Stomach smooth muscle (tissue), 2 donors: ENCODE measurements around the gene PPP2R2C.

Experiments used
- H3K27ac ChIP-seq: one replicate; pipeline ENCODE4 v1.7.0; 2013; ENCODE audit warnings: mild to moderate bottlenecking, low read length, inconsistent platforms
- H3K27me3 ChIP-seq, 2 donors: one replicate each; pipeline ENCODE4 v1.7.0; 2013; ENCODE audit warnings: low read length in 2 of 2; ENCODE audit not compliant: insufficient read depth in 2 of 2, control insufficient read depth in 1 of 2
- H3K36me3 ChIP-seq, 2 donors: one replicate each; pipeline ENCODE4 v1.7.0; 2013; ENCODE audit warnings: low read length in 2 of 2; ENCODE audit not compliant: control insufficient read depth in 2 of 2, insufficient read depth in 2 of 2
- H3K4me1 ChIP-seq: one replicate; pipeline ENCODE4 v1.7.0; 2013; ENCODE audit warnings: low read length; ENCODE audit not compliant: control insufficient read depth, insufficient read depth
- H3K4me3 ChIP-seq, 2 donors: one replicate each; pipeline ENCODE4 v1.7.0; 2013; ENCODE audit warnings: low read length in 2 of 2
- H3K9ac ChIP-seq, 2 donors: one replicate each; pipeline ENCODE4 v1.7.0; 2013; ENCODE audit warnings: low read length in 2 of 2, mild to moderate bottlenecking in 1 of 2
- H3K9me3 ChIP-seq, 2 donors: one replicate each; pipeline ENCODE4 v1.7.0; 2013; ENCODE audit warnings: low read length in 2 of 2; ENCODE audit not compliant: control insufficient read depth in 2 of 2
- donor health status: healthy.
- donor health status: Pancreatic carcinoma.

The PPP2R2C gene

GRCh38 chr4:6335040-6335590 is 137.3 kb downstream of the PPP2R2C start:
- Histone ChIP-seq H3K9ac (no peak overlapping the region), H3K36me3 (no peaks in the 10 kb centered on the region), H3K27ac (no peak overlapping the region), H3K4me3 (no peak overlapping the region), H3K4me1 (no peaks in the 10 kb centered on the region), H3K27me3 (peaks cover 27 to 47% of the 10 kb centered on the region in 2 donors), H3K9me3 (peaks cover 0 to 2% of the 10 kb centered on the region in 2 donors)

GRCh38 chr4:6334203-6334887 is 138.1 kb downstream of the PPP2R2C start:
- no peak overlapping the region for H3K9ac ChIP-seq
- H3K4me3 ChIP-seq: no peak overlapping the region
- H3K36me3 ChIP-seq: no peaks in the 10 kb centered on the region
- H3K9me3 ChIP-seq: peaks cover 0 to 2% of the 10 kb centered on the region in 2 donors
- no peaks in the 10 kb centered on the region for H3K4me1 ChIP-seq
- H3K27me3 ChIP-seq: peaks cover 24 to 42% of the 10 kb centered on the region in 2 donors
- H3K27ac ChIP-seq: no peak overlapping the region

- H3K9me3 ChIP-seq: peaks cover 0 to 2% of the 10 kb centered on the region in 2 donors
- no peak overlapping the region for H3K27ac ChIP-seq
- peaks cover 16 to 37% of the 10 kb centered on the region in 2 donors for H3K27me3 ChIP-seq
- no peak overlapping the region for H3K9ac ChIP-seq
- H3K4me1 ChIP-seq: no peaks in the 10 kb centered on the region
- no peaks in the 10 kb centered on the region for H3K36me3 ChIP-seq
- no peak overlapping the region for H3K4me3 ChIP-seq
Observed at GRCh38 chr4:6333301-6334202, 138.9 kb downstream of the PPP2R2C start.

- no peaks in the 10 kb centered on the region for H3K4me1 ChIP-seq
- no peak overlapping the region for H3K4me3 ChIP-seq
- H3K36me3 ChIP-seq: no peaks in the 10 kb centered on the region
- no peak overlapping the region for H3K9ac ChIP-seq
- peaks cover 0 to 2% of the 10 kb centered on the region in 2 donors for H3K9me3 ChIP-seq
- H3K27me3 ChIP-seq: peaks cover 12 to 36% of the 10 kb centered on the region in 2 donors
- H3K27ac ChIP-seq: no peak overlapping the region
Observed at GRCh38 chr4:6332669-6333050, 139.8 kb downstream of the PPP2R2C start.

- Histone ChIP-seq H3K27ac (no peak overlapping the region), H3K36me3 (no peaks in the 10 kb centered on the region), H3K27me3 (peaks cover 12 to 34% of the 10 kb centered on the region in 2 donors), H3K4me1 (peaks cover 2% of the 10 kb centered on the region), H3K9me3 (peaks cover 0 to 2% of the 10 kb centered on the region in 2 donors), H3K4me3 (no peak overlapping the region), H3K9ac (no peak overlapping the region)
Observed at GRCh38 chr4:6332042-6332668, 140.3 kb downstream of the PPP2R2C start.

- H3K9ac ChIP-seq: no peak overlapping the region
- H3K27ac ChIP-seq: no peak overlapping the region
- H3K4me1 ChIP-seq: peaks cover 2% of the 10 kb centered on the region
- H3K36me3 ChIP-seq: no peaks in the 10 kb centered on the region
- H3K9me3 ChIP-seq: peaks cover 0 to 2% of the 10 kb centered on the region in 2 donors
- no peak overlapping the region for H3K4me3 ChIP-seq
- H3K27me3 ChIP-seq: peaks cover 12 to 33% of the 10 kb centered on the region in 2 donors
Observed at GRCh38 chr4:6331468-6331867, 140.9 kb downstream of the PPP2R2C start.

- no peak overlapping the region for H3K4me3 ChIP-seq
- H3K4me1 ChIP-seq: peaks cover 2% of the 10 kb centered on the region
- H3K36me3 ChIP-seq: no peaks in the 10 kb centered on the region
- H3K27ac ChIP-seq: no peak overlapping the region
- peaks cover 10 to 30% of the 10 kb centered on the region in 2 donors for H3K27me3 ChIP-seq
- peaks cover 0 to 2% of the 10 kb centered on the region in 2 donors for H3K9me3 ChIP-seq
- H3K9ac ChIP-seq: no peak overlapping the region
Observed at GRCh38 chr4:6331018-6331417, 141.4 kb downstream of the PPP2R2C start.

GRCh38 chr4:6330384-6330767 is 142.0 kb downstream of the PPP2R2C start:
- no peak overlapping the region for H3K4me3 ChIP-seq
- H3K9ac ChIP-seq: no peak overlapping the region
- H3K36me3 ChIP-seq: no peaks in the 10 kb centered on the region
- H3K9me3 ChIP-seq: peaks cover 0 to 2% of the 10 kb centered on the region in 2 donors
- peaks cover 3 to 25% of the 10 kb centered on the region in 2 donors for H3K27me3 ChIP-seq
- H3K4me1 ChIP-seq: peaks cover 2% of the 10 kb centered on the region
- H3K27ac ChIP-seq: no peak overlapping the region

GRCh38 chr4:6329478-6330383 is 142.7 kb downstream of the PPP2R2C start:
- Histone ChIP-seq H3K9ac (no peak overlapping the region), H3K36me3 (no peaks in the 10 kb centered on the region), H3K4me1 (peaks cover 2% of the 10 kb centered on the region), H3K9me3 (peaks cover 0 to 2% of the 10 kb centered on the region in 2 donors), H3K27ac (no peak overlapping the region), H3K27me3 (peaks cover 3 to 23% of the 10 kb centered on the region in 2 donors), H3K4me3 (no peak overlapping the region)
